ENCODE data around the gene TLCD3A.
A peak's percentile ranks its signal among the peaks of the same experiment; 100 is the strongest.
"Not testable (repeated sequence)": the region's sequence is repeated elsewhere in the genome, so short reads cannot be mapped to it uniquely, and the experiment has no call there.

The TLCD3A gene

GRCh38 chr17:749359-749758 is 17.0 kb downstream of the TLCD3A start:
- not testable (repeated sequence) for DNase-seq (ENCODE audit: low read depth)

- DNase-seq (ENCODE audit: low read depth): no peak
Observed at GRCh38 chr17:750431-751037, 18.1 kb downstream of the TLCD3A start.

- no peak for DNase-seq (ENCODE audit: low read depth)
Observed at GRCh38 chr17:751269-752001, 19.0 kb downstream of the TLCD3A start.

GRCh38 chr17:752002-752619 is 19.7 kb downstream of the TLCD3A start, which contains the start of gene GEMIN4:
TSS of gene GEMIN4 (minus strand) at chr17:752264. CDS start at chr17:752142, 122 bp downstream.
- peak; percentile 94 for DNase-seq (ENCODE audit: low read depth)

GRCh38 chr17:752620-753219 is 20.3 kb downstream of the TLCD3A start:
- no peak for DNase-seq (ENCODE audit: low read depth)

- DNase-seq (ENCODE audit: low read depth): no peak
Observed at GRCh38 chr17:753418-753817, 21.0 kb downstream of the TLCD3A start.

- not testable (repeated sequence) for DNase-seq (ENCODE audit: low read depth)
Observed at GRCh38 chr17:755319-755961, 23.0 kb downstream of the TLCD3A start.

- DNase-seq (ENCODE audit: low read depth): not testable (repeated sequence)
Observed at GRCh38 chr17:756010-756567, 23.7 kb downstream of the TLCD3A start.

- no peak for DNase-seq (ENCODE audit: low read depth)
Observed at GRCh38 chr17:759964-760363, 27.6 kb downstream of the TLCD3A start.

- DNase-seq (ENCODE audit: low read depth): no peak
Observed at GRCh38 chr17:760371-760770, 28.0 kb downstream of the TLCD3A start.

- DNase-seq (ENCODE audit: low read depth): no peak
Observed at GRCh38 chr17:767076-767475, 34.7 kb downstream of the TLCD3A start.

GRCh38 chr17:773016-773415 is 40.6 kb downstream of the TLCD3A start:
- DNase-seq (ENCODE audit: low read depth): no peak

GRCh38 chr17:773467-774312 is 41.3 kb downstream of the TLCD3A start:
- DNase-seq (ENCODE audit: low read depth): no peak

GRCh38 chr17:774313-774584 is 41.9 kb downstream of the TLCD3A start:
- no peak for DNase-seq (ENCODE audit: low read depth)

- no peak for DNase-seq (ENCODE audit: low read depth)
Observed at GRCh38 chr17:778096-778495, 45.7 kb downstream of the TLCD3A start.

- peak; percentile 93 for DNase-seq (ENCODE audit: low read depth)
Observed at GRCh38 chr17:781805-782731, 49.7 kb downstream of the TLCD3A start, which contains the start of the genes GLOD4 and MRM3. TSS of gene GLOD4 (minus strand) at chr17:782280. CDS start at chr17:782255, 25 bp downstream. TSS of gene MRM3 (plus strand) at chr17:782353. CDS start at chr17:782379, 26 bp downstream.

- DNase-seq (ENCODE audit: low read depth): no peak
Observed at GRCh38 chr17:784143-784542, 51.7 kb downstream of the TLCD3A start.

- DNase-seq (ENCODE audit: low read depth): not testable (repeated sequence)
Observed at GRCh38 chr17:785901-786300, 53.5 kb downstream of the TLCD3A start.

GRCh38 chr17:787641-788221 is 55.3 kb downstream of the TLCD3A start:
- no peak for DNase-seq (ENCODE audit: low read depth)
